OCI-LY3 (cell line): ENCODE measurements around the gene CFH.

Experiments used
- H2AFZ ChIP-seq: fragments of 200-600, 300-600 bp; shearing (Covaris generic); 2 replicates; pipeline ENCODE4 v1.6.0; 2014; ENCODE audit warnings: antibody characterized with exemption, low read depth, low read length
- H3K27ac ChIP-seq: fragments of 200-600, 300-600 bp; sonication (generic); 2 replicates; pipeline ENCODE4 v1.5.1; 2014; ENCODE audit warnings: mild to moderate bottlenecking, low read length, moderate library complexity, mixed read lengths
- H3K27me3 ChIP-seq: fragments of 200-600, 300-600 bp; sonication (generic); 2 replicates; pipeline ENCODE4 v1.6.1; 2014; ENCODE audit warnings: low read depth, low read length, mixed read lengths
- H3K36me3 ChIP-seq: fragments of 200-600, 300-600 bp; sonication (generic); replicated peaks from 2 replicates; pipeline ENCODE3; 2014; ENCODE audit warnings: low read depth, low read length, mixed read lengths
- H3K4me1 ChIP-seq: fragments of 300-600, 200-600 bp; sonication (generic); 2 replicates; pipeline ENCODE4 v1.6.1; 2014; ENCODE audit warnings: low read length, mixed read lengths
- H3K4me2 ChIP-seq: fragments of 200-600, 300-600 bp; sonication (generic); 2 replicates; pipeline ENCODE4 v1.6.1; 2014; ENCODE audit warnings: low read length, mixed read lengths
- H3K4me3 ChIP-seq: fragments of 300-600, 200-600 bp; sonication (generic); 2 replicates; pipeline ENCODE4 v1.5.1; 2014; ENCODE audit warnings: antibody characterized with exemption, mild to moderate bottlenecking, low read length, moderate library complexity
- H3K79me2 ChIP-seq: fragments of 300-600, 200-600 bp; shearing (Covaris generic); 2 replicates; pipeline ENCODE4 v1.6.1; 2014; ENCODE audit warnings: mild to moderate bottlenecking, low read length, mixed read lengths
- H3K9ac ChIP-seq: fragments of 300-600, 200-600 bp; shearing (Covaris generic); 2 replicates; pipeline ENCODE4 v1.6.0; 2014; ENCODE audit warnings: mild to moderate bottlenecking, low read length, moderate library complexity
- H3K9me3 ChIP-seq: fragments of 200-600, 300-600 bp; shearing (Covaris generic); 2 replicates; pipeline ENCODE4 v1.6.1; 2014; ENCODE audit warnings: low read length, mixed read lengths; ENCODE audit not compliant: insufficient read depth
- H4K20me1 ChIP-seq: fragments of 200-600, 300-600 bp; sonication (generic); 2 replicates; pipeline ENCODE4 v1.6.1; 2016; ENCODE audit warnings: low read length, mixed read lengths; ENCODE audit not compliant: insufficient read depth
- CTCF ChIP-seq: fragments of 200-600, 300-600 bp; sonication (generic); IDR thresholded peaks from 2 replicates; pipeline ENCODE4 v1.5.1; 2014; ENCODE audit warnings: antibody characterized with exemption, low read length, low read depth
- EZH2phosphoT487 ChIP-seq: fragments of 200-600 bp; shearing (Covaris generic); IDR thresholded peaks from 2 replicates; pipeline ENCODE4 v1.6.1; 2018; ENCODE audit warnings: antibody characterized with exemption, mixed run types, low read depth

Gene CFH

GRCh38 chr1:196684476-196684875 lies 32.6 kb downstream of the CFH start:
- Histone ChIP-seq H3K27ac (no peak overlapping the region), H3K27me3 (no peaks in the 10 kb centered on the region), H3K4me2 (no peak overlapping the region), H3K9me3 (no peaks in the 10 kb centered on the region), H3K4me3 (no peak overlapping the region), H3K4me1 (no peaks in the 10 kb centered on the region), H2AFZ (no peak overlapping the region), H3K9ac (no peak overlapping the region), H4K20me1 (no peaks in the 10 kb centered on the region), H3K36me3 (no peaks in the 10 kb centered on the region), H3K79me2 (no peaks in the 10 kb centered on the region)
- no peak for TF ChIP-seq EZH2phosphoT487
- TF ChIP-seq CTCF: no peak

GRCh38 chr1:196685506-196685905 lies 33.7 kb downstream of the CFH start:
- H3K36me3 ChIP-seq: no peaks in the 10 kb centered on the region
- no peak overlapping the region for H3K27ac ChIP-seq
- no peaks in the 10 kb centered on the region for H3K4me1 ChIP-seq
- H4K20me1 ChIP-seq: no peaks in the 10 kb centered on the region
- H3K4me3 ChIP-seq: no peak overlapping the region
- no peaks in the 10 kb centered on the region for H3K27me3 ChIP-seq
- H3K79me2 ChIP-seq: no peaks in the 10 kb centered on the region
- TF ChIP-seq CTCF (no peak), EZH2phosphoT487 (no peak)
- no peak overlapping the region for H3K9ac ChIP-seq
- H2AFZ ChIP-seq: no peak overlapping the region
- no peak overlapping the region for H3K4me2 ChIP-seq
- H3K9me3 ChIP-seq: no peaks in the 10 kb centered on the region

- Histone ChIP-seq H3K36me3 (no peaks in the 10 kb centered on the region), H3K4me3 (no peak overlapping the region), H4K20me1 (no peaks in the 10 kb centered on the region), H3K9ac (no peak overlapping the region), H2AFZ (no peak overlapping the region), H3K27ac (no peak overlapping the region), H3K9me3 (no peaks in the 10 kb centered on the region), H3K4me1 (no peaks in the 10 kb centered on the region), H3K27me3 (no peaks in the 10 kb centered on the region), H3K4me2 (no peak overlapping the region), H3K79me2 (no peaks in the 10 kb centered on the region)
- TF ChIP-seq CTCF (no peak), EZH2phosphoT487 (no peak)
These were observed 37.2 kb downstream of the CFH start for GRCh38 chr1:196689001-196689400.

DNA sequence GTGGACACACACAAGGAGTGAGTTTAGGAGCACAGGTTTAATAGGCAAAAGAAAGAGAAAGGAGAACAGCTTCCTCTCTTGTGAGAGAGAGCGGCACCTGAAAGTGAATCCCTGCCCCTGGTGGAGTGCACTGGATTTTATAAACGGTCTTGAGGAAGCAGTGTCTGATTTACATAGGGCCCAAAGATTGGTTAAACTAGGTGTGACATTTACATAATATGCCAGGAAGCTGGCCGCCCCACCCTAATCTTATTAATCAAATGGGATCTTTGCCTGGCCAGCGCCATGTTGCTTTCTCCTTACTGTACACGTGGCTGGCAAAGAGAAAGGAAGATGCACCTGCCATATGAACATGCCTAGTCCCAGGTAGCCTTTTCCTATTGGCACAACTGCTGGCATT lies 38.7 kb downstream of the CFH start:
- no peak overlapping the region for H3K9ac ChIP-seq
- H3K4me3 ChIP-seq: no peak overlapping the region
- H3K27ac ChIP-seq: no peak overlapping the region
- H3K4me1 ChIP-seq: no peaks in the 10 kb centered on the region
- H4K20me1 ChIP-seq: no peaks in the 10 kb centered on the region
- H3K9me3 ChIP-seq: no peaks in the 10 kb centered on the region
- no peaks in the 10 kb centered on the region for H3K27me3 ChIP-seq
- no peaks in the 10 kb centered on the region for H3K36me3 ChIP-seq
- H2AFZ ChIP-seq: no peak overlapping the region
- no peak for TF ChIP-seq CTCF
- TF ChIP-seq EZH2phosphoT487: no peak
- no peaks in the 10 kb centered on the region for H3K79me2 ChIP-seq
- no peak overlapping the region for H3K4me2 ChIP-seq
